Measurements from ENCODE around the gene MS4A3.

DNA sequence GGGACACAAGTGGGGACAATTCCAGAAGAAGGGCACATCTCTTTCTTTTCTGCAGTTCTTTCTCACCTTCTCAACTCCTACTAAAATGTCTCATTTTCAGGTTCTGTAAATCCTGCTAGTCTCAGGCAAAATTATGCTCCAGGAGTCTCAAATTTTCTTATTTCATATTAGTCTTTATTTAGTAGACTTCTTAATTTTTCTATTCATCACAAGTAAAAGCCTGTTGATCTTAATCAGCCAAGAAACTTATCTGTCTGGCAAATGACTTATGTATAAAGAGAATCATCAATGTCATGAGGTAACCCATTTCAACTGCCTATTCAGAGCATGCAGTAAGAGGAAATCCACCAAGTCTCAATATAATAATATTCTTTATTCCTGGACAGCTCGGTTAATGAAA lies 31.9 kb downstream of the MS4A3 start, which contains the start of gene MS4A2:
- TF ChIP-seq CTCF (conservative IDR thresholded peaks at IDR 0.05; ENCODE audit: low read length) = no peak
- no peak for TF ChIP-seq EZH2phosphoT487 (IDR thresholded peaks at IDR 0.05; ENCODE audit: borderline replicate concordance, low read depth, low read length)
